ENCODE results near the gene TBC1D1.

GRCh38 chr4:37884855-37885487 lies 5.9 kb upstream of the TBC1D1 start:
- TF ChIP-seq POLR2A (IDR thresholded peaks at IDR 0.05; ENCODE audit: control extremely low read depth in 1 of 2, low read depth in 2 of 2, low read length in 2 of 2) (no peak), EZH2 (IDR thresholded peaks at IDR 0.05; ENCODE audit: low read depth, low read length, severe bottlenecking) (no peak), CTCF (IDR thresholded peaks at IDR 0.05; ENCODE audit: control extremely low read depth in 1 of 3, insufficient read depth in 1 of 3, low read depth in 1 of 3, low read length in 3 of 3) (no peak), MAFK (IDR thresholded peaks at IDR 0.05; ENCODE audit: low read depth, low read length) (no peak), TAF1 (IDR thresholded peaks at IDR 0.05; ENCODE audit: low read depth, low read length) (no peak), BRCA1 (IDR thresholded peaks at IDR 0.05; ENCODE audit: low read depth, low read length) (no peak), MAX (IDR thresholded peaks at IDR 0.05) (no peak), YY1 (IDR thresholded peaks at IDR 0.05; ENCODE audit: low read depth, low read length) (no peak)
